ENCODE measurements around the gene DAPK2.
"Not testable (repeated sequence)": the region's sequence is repeated elsewhere in the genome, so short reads cannot be mapped to it uniquely, and the experiment has no call there.

DAPK2 gene

GRCh38 chr15:63908281-63908680, 138.0 kb downstream of the DAPK2 start:
- Histone ChIP-seq H3K27me3 (ENCODE audit: control insufficient read depth, insufficient read depth, low read length) (no peaks in the 10 kb centered on the region), H3K4me3 (ENCODE audit: low read length) (no peak overlapping the region), H3K4me1 (ENCODE audit: control insufficient read depth, insufficient read depth, low read length) (no peaks in the 10 kb centered on the region), H3K9me3 (ENCODE audit: control insufficient read depth, low read length) (no peaks in the 10 kb centered on the region), H3K36me3 (ENCODE audit: control insufficient read depth, insufficient read depth, low read length) (no peaks in the 10 kb centered on the region), H3K9ac (ENCODE audit: low read length) (no peak overlapping the region)

DNA sequence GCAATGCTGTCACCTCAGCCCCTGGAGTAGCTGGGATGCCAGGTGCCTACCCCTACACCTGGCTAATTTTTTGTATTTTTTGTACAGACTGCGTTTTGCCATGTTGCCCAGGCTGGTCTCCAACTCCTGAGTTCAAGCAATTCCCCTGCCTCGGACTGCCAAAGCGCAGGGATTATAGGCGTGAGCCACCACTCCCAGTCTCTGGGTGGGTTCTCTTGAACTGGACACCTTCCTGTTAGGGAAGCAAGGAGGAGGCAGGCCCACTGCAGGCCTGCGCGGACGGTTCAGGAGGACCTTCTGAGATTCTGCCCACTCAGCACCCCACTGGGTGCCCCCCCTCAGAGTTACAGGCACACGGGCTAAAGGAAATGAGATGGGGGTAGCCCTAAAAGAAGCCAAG, 138.8 kb downstream of the DAPK2 start:
- Histone ChIP-seq H3K27me3 (ENCODE audit: control insufficient read depth, insufficient read depth, low read length) (no peaks in the 10 kb centered on the region), H3K4me1 (ENCODE audit: control insufficient read depth, insufficient read depth, low read length) (no peaks in the 10 kb centered on the region), H3K36me3 (ENCODE audit: control insufficient read depth, insufficient read depth, low read length) (no peaks in the 10 kb centered on the region), H3K9ac (ENCODE audit: low read length) (no peak overlapping the region), H3K9me3 (ENCODE audit: control insufficient read depth, low read length) (no peaks in the 10 kb centered on the region), H3K4me3 (ENCODE audit: low read length) (no peak overlapping the region)

- Histone ChIP-seq H3K4me1 (ENCODE audit: control insufficient read depth, insufficient read depth, low read length) (no peaks in the 10 kb centered on the region), H3K9ac (ENCODE audit: low read length) (no peak overlapping the region), H3K27me3 (ENCODE audit: control insufficient read depth, insufficient read depth, low read length) (no peaks in the 10 kb centered on the region), H3K36me3 (ENCODE audit: control insufficient read depth, insufficient read depth, low read length) (no peaks in the 10 kb centered on the region), H3K9me3 (ENCODE audit: control insufficient read depth, low read length) (no peaks in the 10 kb centered on the region), H3K4me3 (ENCODE audit: low read length) (no peak overlapping the region)
Observed at GRCh38 chr15:63906266-63906584, 140.1 kb downstream of the DAPK2 start.

DNA sequence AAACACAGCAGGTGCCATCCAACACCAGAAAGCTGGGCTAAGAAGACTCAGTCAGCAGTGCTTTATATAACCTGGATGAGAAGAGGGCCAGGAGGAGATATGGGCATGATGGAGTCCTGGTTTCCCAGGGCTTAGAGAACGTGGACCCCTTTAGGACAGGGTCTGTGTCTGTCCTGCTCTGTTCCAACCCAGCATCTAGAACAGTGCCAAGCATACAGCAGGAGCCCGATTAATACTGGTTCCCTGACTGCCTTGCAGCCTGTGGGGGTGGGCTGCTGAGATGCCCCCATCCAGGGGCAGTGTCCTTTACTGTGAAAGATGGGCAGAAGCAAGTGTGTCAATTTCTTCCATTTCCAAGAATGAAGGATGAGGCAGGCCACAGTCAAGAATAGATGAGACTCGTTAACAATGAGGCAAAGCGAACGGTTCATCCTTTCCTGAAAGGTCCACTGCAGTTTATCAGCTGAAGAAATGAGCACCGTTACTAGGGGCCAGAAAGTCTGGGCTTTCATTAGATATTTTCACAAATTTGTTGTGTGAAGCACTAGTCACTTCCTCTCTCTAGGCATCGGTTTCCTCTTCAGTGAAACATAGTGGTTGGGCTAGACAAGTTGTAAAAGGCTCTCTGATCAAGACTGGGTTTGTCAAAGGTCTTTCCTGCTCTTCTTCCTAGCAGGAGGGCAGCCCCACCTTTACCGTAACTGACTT, 140.6 kb downstream of the DAPK2 start:
- Histone ChIP-seq H3K9ac (ENCODE audit: low read length) (no peak overlapping the region), H3K36me3 (ENCODE audit: control insufficient read depth, insufficient read depth, low read length) (no peaks in the 10 kb centered on the region), H3K4me1 (ENCODE audit: control insufficient read depth, insufficient read depth, low read length) (no peaks in the 10 kb centered on the region), H3K4me3 (ENCODE audit: low read length) (no peak overlapping the region), H3K9me3 (ENCODE audit: control insufficient read depth, low read length) (no peaks in the 10 kb centered on the region), H3K27me3 (ENCODE audit: control insufficient read depth, insufficient read depth, low read length) (no peaks in the 10 kb centered on the region)

GRCh38 chr15:63905131-63905530, 141.2 kb downstream of the DAPK2 start:
- H3K9me3 ChIP-seq (ENCODE audit: control insufficient read depth, low read length) = no peaks in the 10 kb centered on the region
- no peaks in the 10 kb centered on the region for H3K4me1 ChIP-seq (ENCODE audit: control insufficient read depth, insufficient read depth, low read length)
- H3K9ac ChIP-seq (ENCODE audit: low read length) = no peak overlapping the region
- H3K27me3 ChIP-seq (ENCODE audit: control insufficient read depth, insufficient read depth, low read length) = no peaks in the 10 kb centered on the region
- no peaks in the 10 kb centered on the region for H3K36me3 ChIP-seq (ENCODE audit: control insufficient read depth, insufficient read depth, low read length)
- no peak overlapping the region for H3K4me3 ChIP-seq (ENCODE audit: low read length)

DNA sequence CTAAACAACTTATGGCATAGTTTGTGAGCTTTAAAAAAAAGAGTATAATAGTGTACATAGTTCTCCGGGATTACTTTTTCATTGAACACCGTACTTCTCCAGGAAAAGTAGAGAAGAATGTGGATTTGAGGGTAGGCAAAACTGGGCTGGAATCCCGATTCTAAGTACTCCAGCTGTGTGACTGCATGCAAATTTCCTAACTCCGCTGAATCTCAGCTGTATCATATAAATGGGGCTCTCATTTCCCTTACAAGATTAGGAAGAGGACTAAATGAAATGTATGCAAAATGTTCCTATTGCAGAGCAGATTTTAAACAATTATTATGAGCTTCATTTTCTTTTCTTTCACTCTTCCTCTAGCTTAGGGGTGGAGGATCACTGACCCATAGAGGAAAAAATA, 142.2 kb downstream of the DAPK2 start:
- no peaks in the 10 kb centered on the region for H3K36me3 ChIP-seq (ENCODE audit: control insufficient read depth, insufficient read depth, low read length)
- H3K4me3 ChIP-seq (ENCODE audit: low read length) = no peak overlapping the region
- H3K4me1 ChIP-seq (ENCODE audit: control insufficient read depth, insufficient read depth, low read length) = no peaks in the 10 kb centered on the region
- H3K9me3 ChIP-seq (ENCODE audit: control insufficient read depth, low read length) = no peaks in the 10 kb centered on the region
- no peaks in the 10 kb centered on the region for H3K27me3 ChIP-seq (ENCODE audit: control insufficient read depth, insufficient read depth, low read length)
- no peak overlapping the region for H3K9ac ChIP-seq (ENCODE audit: low read length)

DNA sequence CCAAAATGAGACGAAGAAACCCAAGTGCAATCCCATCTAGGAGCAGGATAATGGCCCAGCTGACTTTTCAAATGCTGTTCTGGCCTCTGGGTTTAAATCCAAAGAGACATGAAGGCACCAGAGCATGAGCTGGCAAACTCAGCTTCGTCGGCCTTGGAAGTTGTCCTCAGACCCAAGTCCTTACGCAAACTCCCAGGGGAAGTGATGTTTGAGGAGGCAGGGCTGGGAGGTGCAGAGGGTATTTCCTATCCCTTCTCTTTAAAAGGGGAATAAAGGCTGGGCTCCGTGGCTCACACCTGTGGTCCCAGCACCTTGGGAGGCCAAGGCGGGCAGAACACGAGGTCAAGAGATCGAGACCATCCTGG, 143.6 kb downstream of the DAPK2 start:
- Histone ChIP-seq H3K9me3 (ENCODE audit: control insufficient read depth, low read length) (no peaks in the 10 kb centered on the region), H3K27me3 (ENCODE audit: control insufficient read depth, insufficient read depth, low read length) (no peaks in the 10 kb centered on the region), H3K4me1 (ENCODE audit: control insufficient read depth, insufficient read depth, low read length) (no peaks in the 10 kb centered on the region), H3K4me3 (ENCODE audit: low read length) (no peak overlapping the region), H3K9ac (ENCODE audit: low read length) (no peak overlapping the region), H3K36me3 (ENCODE audit: control insufficient read depth, insufficient read depth, low read length) (no peaks in the 10 kb centered on the region)

GRCh38 chr15:63901912-63902670, 144.2 kb downstream of the DAPK2 start:
- Histone ChIP-seq H3K4me1 (ENCODE audit: control insufficient read depth, insufficient read depth, low read length) (no peaks in the 10 kb centered on the region), H3K27me3 (ENCODE audit: control insufficient read depth, insufficient read depth, low read length) (no peaks in the 10 kb centered on the region), H3K9ac (ENCODE audit: low read length) (no peak overlapping the region), H3K9me3 (ENCODE audit: control insufficient read depth, low read length) (no peaks in the 10 kb centered on the region), H3K36me3 (ENCODE audit: control insufficient read depth, insufficient read depth, low read length) (no peaks in the 10 kb centered on the region), H3K4me3 (ENCODE audit: low read length) (no peak overlapping the region)

DNA sequence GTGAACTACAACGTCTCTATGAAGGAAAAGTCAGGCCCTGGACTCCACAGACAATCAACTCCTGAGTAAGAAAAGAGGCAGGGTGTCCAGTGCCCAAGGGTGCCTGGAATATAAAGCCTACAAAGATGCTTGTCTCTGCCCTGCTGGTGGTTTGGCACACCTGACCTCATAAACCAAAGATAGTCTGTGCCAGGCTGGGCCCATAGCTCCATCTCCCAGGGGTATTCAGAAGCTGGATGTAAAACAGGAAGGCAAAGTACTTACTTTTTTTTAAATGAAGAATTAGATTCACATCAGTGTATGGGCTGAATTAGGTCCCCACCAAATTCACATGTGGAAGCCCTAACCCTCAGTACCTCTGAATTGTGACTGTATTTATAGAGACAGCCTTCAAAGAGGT, 146.0 kb downstream of the DAPK2 start:
- no peak overlapping the region for H3K9ac ChIP-seq (ENCODE audit: low read length)
- no peaks in the 10 kb centered on the region for H3K36me3 ChIP-seq (ENCODE audit: control insufficient read depth, insufficient read depth, low read length)
- no peaks in the 10 kb centered on the region for H3K27me3 ChIP-seq (ENCODE audit: control insufficient read depth, insufficient read depth, low read length)
- no peaks in the 10 kb centered on the region for H3K9me3 ChIP-seq (ENCODE audit: control insufficient read depth, low read length)
- H3K4me1 ChIP-seq (ENCODE audit: control insufficient read depth, insufficient read depth, low read length) = peaks cover 6% of the 10 kb centered on the region
- no peak overlapping the region for H3K4me3 ChIP-seq (ENCODE audit: low read length)

- H3K9ac ChIP-seq (ENCODE audit: low read length); H3K27me3 ChIP-seq (ENCODE audit: control insufficient read depth, insufficient read depth, low read length); H3K4me1 ChIP-seq (ENCODE audit: control insufficient read depth, insufficient read depth, low read length); H3K9me3 ChIP-seq (ENCODE audit: control insufficient read depth, low read length); H3K36me3 ChIP-seq (ENCODE audit: control insufficient read depth, insufficient read depth, low read length); H3K4me3 ChIP-seq (ENCODE audit: low read length): not testable (repeated sequence)
Observed at GRCh38 chr15:63899606-63900005, 146.7 kb downstream of the DAPK2 start.

DNA sequence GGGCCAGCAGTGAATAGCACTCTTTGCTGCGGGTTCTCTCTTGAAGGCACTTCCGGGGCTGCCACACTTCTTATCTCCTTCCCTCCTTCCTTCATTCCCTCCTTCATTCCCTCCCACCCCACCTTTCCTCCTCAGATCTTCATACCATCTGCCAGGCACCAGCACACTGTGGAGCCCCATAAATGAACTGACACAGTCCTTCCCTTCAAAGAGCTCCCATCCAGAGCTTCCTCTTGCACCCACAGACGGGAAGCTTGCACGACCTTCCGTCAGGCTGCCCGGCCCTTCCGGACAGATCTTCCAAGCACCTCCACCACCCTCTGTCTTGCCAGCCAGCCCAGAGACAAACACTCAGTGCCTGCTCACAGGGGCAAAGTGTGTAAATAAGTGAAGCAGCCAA, 147.1 kb downstream of the DAPK2 start:
- Histone ChIP-seq H3K4me1 (ENCODE audit: control insufficient read depth, insufficient read depth, low read length) (peaks cover 6% of the 10 kb centered on the region), H3K9me3 (ENCODE audit: control insufficient read depth, low read length) (no peaks in the 10 kb centered on the region), H3K9ac (ENCODE audit: low read length) (no peak overlapping the region), H3K27me3 (ENCODE audit: control insufficient read depth, insufficient read depth, low read length) (no peaks in the 10 kb centered on the region), H3K36me3 (ENCODE audit: control insufficient read depth, insufficient read depth, low read length) (no peaks in the 10 kb centered on the region), H3K4me3 (ENCODE audit: low read length) (no peak overlapping the region)

DNA sequence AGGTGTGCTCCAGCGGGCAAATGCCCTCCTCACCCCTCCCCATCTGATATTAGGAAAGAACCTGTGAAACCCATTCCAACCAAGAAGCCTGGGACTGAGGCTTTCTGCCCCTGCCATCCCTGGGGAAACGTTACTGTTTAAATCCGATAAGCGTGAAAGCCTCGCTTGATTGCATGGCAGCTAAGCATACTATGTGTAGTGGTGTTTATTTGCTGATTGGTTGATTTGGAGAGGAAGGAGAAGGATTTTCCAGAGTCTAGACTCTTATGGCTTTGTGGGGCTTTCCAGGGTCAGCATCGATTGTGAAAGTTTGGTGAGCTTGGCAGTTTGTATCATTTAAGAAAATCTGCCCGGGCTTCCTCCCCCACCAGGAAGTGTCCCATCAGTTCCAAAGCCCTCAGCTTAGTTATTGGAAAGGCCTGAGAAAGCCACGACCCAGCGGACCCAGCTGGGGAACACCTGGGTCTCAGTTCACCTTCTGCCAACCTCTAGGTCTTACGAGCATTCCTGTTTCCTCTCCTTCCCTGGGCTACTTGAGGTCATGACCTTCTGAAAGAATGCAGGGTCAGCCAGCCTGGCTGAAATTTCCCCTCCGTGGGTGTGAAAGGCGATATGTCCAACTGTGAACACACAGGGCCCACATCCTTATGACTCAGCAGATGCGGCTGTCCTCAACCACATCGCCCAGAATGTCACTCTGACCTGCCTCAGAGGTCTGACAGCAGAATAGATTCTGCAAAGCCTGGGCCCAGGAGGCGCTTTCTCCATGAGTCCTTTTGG, 149.8 kb downstream of the DAPK2 start:
- Histone ChIP-seq H3K9ac (ENCODE audit: low read length) (no peak overlapping the region), H3K4me3 (ENCODE audit: low read length) (no peak overlapping the region), H3K9me3 (ENCODE audit: control insufficient read depth, low read length) (no peaks in the 10 kb centered on the region), H3K4me1 (ENCODE audit: control insufficient read depth, insufficient read depth, low read length) (peaks cover 6% of the 10 kb centered on the region), H3K36me3 (ENCODE audit: control insufficient read depth, insufficient read depth, low read length) (no peaks in the 10 kb centered on the region), H3K27me3 (ENCODE audit: control insufficient read depth, insufficient read depth, low read length) (no peaks in the 10 kb centered on the region)
